Brain pericyte (primary cell): Measurements from ENCODE around the gene SYNE2.
"Not testable (repeated sequence)": the region's sequence is repeated elsewhere in the genome, so short reads cannot be mapped to it uniquely, and the experiment has no call there.

Experiments
- DNase-seq: peaks from one replicate; pipeline ENCODE4 v3.0.0-alpha.2; 2012; ENCODE audit warnings: low read depth, low spot score

Gene SYNE2

GRCh38 chr14:64008016-64008415 lies 155.2 kb downstream of the SYNE2 start:
- DNase-seq = no peak

- DNase-seq = no peak
Observed at GRCh38 chr14:64012003-64012402, 159.2 kb downstream of the SYNE2 start.

GRCh38 chr14:64012720-64013119 lies 159.9 kb downstream of the SYNE2 start:
- DNase-seq = no peak

GRCh38 chr14:64025479-64025878 lies 172.7 kb downstream of the SYNE2 start:
- DNase-seq = no peak

GRCh38 chr14:64026600-64026999 lies 173.8 kb downstream of the SYNE2 start:
- DNase-seq = no peak

GRCh38 chr14:64035143-64035542 lies 182.3 kb downstream of the SYNE2 start:
- no peak for DNase-seq

GRCh38 chr14:64037869-64038745 lies 185.3 kb downstream of the SYNE2 start:
- DNase-seq = not testable (repeated sequence)

GRCh38 chr14:64038841-64039542 lies 186.2 kb downstream of the SYNE2 start:
- DNase-seq = no peak

- DNase-seq = no peak
Observed at GRCh38 chr14:64040044-64040443, 187.2 kb downstream of the SYNE2 start.

GRCh38 chr14:64043296-64043695 lies 190.5 kb downstream of the SYNE2 start:
- not testable (repeated sequence) for DNase-seq

GRCh38 chr14:64045091-64045490 lies 192.3 kb downstream of the SYNE2 start:
- DNase-seq = no peak

- DNase-seq = no peak
Observed at GRCh38 chr14:64049616-64050381, 197.0 kb downstream of the SYNE2 start.

- no peak for DNase-seq
Observed at GRCh38 chr14:64053694-64054669, 201.2 kb downstream of the SYNE2 start.

- DNase-seq = no peak
Observed at GRCh38 chr14:64059454-64060198, 206.8 kb downstream of the SYNE2 start.

GRCh38 chr14:64060199-64060545 lies 207.4 kb downstream of the SYNE2 start:
- no peak for DNase-seq

- no peak for DNase-seq
Observed at GRCh38 chr14:64060648-64061096, 207.9 kb downstream of the SYNE2 start.

GRCh38 chr14:64061115-64061514 lies 208.3 kb downstream of the SYNE2 start:
- DNase-seq = no peak

GRCh38 chr14:64061706-64062105 lies 208.9 kb downstream of the SYNE2 start:
- DNase-seq = no peak

- no peak for DNase-seq
Observed at GRCh38 chr14:64062381-64063115, 209.7 kb downstream of the SYNE2 start.

- DNase-seq = no peak
Observed at GRCh38 chr14:64064447-64064846, 211.6 kb downstream of the SYNE2 start.
